GM12872 (cell line): Measurements from ENCODE around the gene ZSCAN20.

Source experiments
- TF ChIP-seq, protein P1 (sequence below): IDR thresholded peaks from 3 replicates; pipeline ENCODE4 v1.5.1; 2011; ENCODE audit warnings: low read depth, mild to moderate bottlenecking, low read length, moderate library complexity; ENCODE audit not compliant: insufficient read depth

Gene ZSCAN20

DNA sequence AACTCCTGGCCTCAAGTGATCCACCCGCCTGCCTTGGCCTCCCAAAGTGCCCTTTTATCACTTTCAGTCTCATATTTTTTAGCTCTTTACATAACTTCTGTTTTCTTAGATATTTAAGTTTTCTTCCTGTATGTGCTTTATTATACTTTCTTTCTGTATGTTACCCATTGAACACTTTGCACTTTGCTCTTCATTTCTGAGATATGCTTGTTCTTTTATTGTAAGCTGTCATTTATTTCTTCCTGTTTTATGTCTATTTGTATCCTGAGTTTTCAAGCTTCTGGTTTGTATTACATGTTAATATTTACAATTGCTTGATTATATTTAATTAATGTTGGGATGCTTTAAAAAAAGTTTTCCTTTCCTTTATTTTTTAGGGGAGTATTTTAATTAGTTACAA, 35.7 kb downstream of the ZSCAN20 start:
- TF ChIP-seq, protein P1, sequence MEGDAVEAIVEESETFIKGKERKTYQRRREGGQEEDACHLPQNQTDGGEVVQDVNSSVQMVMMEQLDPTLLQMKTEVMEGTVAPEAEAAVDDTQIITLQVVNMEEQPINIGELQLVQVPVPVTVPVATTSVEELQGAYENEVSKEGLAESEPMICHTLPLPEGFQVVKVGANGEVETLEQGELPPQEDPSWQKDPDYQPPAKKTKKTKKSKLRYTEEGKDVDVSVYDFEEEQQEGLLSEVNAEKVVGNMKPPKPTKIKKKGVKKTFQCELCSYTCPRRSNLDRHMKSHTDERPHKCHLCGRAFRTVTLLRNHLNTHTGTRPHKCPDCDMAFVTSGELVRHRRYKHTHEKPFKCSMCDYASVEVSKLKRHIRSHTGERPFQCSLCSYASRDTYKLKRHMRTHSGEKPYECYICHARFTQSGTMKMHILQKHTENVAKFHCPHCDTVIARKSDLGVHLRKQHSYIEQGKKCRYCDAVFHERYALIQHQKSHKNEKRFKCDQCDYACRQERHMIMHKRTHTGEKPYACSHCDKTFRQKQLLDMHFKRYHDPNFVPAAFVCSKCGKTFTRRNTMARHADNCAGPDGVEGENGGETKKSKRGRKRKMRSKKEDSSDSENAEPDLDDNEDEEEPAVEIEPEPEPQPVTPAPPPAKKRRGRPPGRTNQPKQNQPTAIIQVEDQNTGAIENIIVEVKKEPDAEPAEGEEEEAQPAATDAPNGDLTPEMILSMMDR: no peak

DNA sequence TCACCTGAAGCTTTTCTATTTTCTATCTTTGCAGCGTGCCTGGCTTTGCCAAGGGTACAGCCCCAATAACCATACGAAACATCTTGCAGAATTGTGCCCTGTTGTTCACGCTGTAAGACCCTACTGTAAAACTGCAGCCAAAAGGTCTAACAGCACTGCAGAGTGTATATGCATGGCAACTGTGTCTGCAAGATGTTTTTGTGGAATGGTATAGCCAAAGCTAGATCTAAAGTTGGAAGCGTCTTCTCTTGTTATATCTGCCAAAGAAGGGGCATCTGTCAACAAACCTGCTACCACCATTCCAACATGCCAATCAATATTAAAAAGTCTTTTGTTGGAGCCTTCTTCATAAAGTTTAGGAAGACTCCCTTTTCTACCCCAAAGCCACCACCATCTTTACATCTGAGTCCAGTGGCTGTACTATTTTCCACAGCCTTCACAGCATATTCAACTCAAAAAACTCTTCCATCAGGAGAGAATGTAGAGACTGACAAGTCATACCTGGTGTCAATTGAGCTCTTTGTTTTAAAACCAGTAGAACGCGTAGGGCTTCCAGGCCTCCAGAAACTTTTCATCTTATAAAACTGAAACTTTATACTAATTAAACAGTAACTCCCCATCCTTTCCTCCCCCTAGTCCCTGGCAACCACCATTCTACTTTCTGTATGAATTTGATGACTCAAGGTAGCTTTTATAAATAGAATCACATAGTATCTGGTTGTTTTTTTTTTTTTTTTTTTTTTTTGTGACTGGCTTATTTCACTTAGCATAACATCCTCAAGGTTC, 40.0 kb downstream of the ZSCAN20 start:
- TF ChIP-seq, protein P1: no peak

DNA sequence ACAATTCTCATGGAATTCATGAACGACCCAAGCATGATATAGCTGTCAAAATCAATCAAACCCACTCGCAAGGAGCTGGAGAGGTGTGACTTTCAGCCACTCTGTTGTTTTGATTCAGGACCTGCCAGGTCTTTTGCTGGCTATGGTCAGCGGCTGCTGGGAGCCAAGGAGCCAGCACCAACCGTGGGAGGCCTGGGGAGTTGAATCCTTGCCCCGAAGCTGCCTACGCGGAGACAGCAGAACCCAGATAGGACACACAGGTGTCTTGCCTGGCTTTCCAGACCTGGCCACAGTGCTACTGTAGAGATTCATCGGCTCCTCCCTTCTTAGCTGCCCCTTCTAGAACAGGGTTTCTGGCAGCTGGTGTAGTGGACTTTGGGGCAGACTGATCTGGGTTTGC, 42.7 kb downstream of the ZSCAN20 start:
- TF ChIP-seq, protein P1: no peak

DNA sequence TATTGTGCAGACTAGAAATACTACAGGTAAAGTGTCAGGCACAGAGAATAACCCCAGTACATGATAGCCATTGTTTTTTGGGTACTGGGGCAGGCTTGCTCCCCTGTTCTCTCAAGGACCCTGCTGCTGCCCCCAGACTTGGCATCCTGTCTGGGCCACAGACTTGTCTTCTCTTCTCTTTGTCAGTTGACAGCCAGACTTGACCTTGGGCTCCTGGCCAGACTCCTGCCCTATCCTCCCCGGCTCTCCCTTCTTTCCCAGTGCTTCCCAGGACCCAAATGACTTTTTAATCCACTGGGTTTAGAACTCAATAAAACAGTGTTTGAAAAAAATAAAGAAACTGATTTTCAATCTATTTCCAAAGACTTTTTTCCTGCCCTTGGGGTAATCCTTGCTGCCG, 43.2 kb downstream of the ZSCAN20 start:
- TF ChIP-seq, protein P1: no peak

DNA sequence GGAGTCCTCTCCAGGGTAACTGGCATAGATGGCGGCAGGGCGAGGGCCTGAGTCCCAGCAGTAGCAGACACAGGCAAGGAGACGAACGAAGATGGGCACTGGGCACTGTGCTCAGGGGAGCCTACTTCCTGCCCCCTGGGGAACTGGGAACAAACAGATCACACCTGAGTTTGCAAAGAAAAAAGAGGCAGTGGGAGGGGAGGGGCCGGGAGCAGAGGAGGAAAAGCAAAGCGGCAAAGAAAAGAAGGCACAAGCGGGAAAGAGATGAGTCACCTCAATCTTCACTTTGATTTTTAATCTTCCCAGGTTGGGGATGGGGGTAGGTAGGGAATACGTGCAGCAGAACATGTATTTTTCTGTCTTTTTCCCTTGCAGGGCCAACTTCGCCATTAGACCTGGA, 44.0 kb downstream of the ZSCAN20 start:
- TF ChIP-seq, protein P1: no peak

DNA sequence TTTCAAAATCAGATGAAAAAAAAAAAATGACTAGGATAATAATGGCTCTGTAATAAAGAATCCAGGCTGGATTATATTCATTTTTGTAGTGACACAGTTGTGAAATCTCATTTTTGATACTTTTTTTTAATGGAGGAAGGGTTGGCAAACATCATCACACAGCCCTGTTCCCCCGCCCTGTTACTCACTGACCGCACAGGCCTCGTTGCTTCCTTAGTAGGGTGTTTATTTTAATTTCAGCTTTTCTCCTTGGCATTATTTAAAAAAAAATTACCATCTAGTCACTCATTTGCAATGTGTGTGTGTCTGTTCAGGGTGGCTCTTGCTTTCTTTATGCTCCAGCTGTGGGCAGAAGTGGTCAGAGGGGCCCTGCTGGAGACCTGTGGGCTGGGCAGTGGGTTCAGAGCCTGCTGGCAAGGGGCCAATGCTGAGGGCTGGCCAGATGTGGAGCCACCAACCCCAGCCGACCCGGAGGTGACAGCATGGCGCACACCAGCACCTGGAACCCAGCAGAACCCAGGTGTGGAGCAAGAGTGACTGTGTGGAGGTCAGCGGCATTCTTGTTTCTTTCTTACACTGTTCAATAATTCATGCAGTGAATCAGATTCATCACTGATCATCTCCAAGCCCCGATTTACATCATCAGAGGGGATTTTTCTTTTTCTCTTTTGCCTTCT, 44.6 kb downstream of the ZSCAN20 start:
- TF ChIP-seq, protein P1: no peak

DNA sequence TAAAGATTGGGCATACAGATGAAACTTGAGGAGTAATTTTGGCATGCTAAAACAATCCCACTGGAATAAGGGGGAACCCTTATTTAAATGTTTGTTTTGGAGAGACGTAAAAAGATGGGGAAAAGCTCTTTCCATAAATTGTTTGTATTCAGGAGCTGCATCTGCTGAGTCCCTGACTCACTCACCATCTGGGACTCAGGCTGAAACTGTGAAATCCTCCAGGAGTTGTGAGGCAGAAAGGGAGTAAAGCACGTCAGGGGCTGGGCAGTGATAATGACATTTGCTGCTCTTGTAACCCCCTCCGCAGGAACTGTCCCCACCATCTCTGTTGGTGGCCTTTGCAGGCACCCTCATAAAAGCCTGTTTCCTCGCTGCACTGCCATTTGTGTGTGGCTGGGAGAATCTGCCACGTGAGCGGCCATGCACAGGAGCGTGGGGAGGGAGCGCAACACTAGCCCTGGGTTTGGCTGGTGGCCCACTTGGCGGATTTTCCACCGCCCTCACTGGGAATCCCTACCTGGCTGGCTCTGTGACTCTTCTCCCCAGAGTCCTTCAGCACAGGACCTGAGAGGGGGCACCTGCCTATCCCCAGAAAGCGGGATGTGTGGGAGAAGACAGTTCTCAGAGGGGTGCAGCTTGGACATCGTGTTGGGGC, 45.3 kb downstream of the ZSCAN20 start:
- TF ChIP-seq, protein P1: no peak
